Fibroblast of mammary gland (primary cell): Measurements from ENCODE around the gene ZFYVE28.
A peak's percentile ranks its signal among the peaks of the same experiment; 100 is the strongest.

Experiments
- DNase-seq: peaks from one replicate; pipeline ENCODE4 v3.0.0-alpha.2; 2010; ENCODE audit warnings: low read depth
- H3K4me3 ChIP-seq: 2 replicates; pipeline ENCODE4 v1.5.1; 2011; ENCODE audit warnings: low read depth, mild to moderate bottlenecking, low read length, moderate library complexity; ENCODE audit not compliant: control insufficient read depth
- TF ChIP-seq, protein P1 (sequence below): conservative IDR thresholded peaks from 2 replicates; pipeline ENCODE4 v1.5.1; 2011; ENCODE audit warnings: low read depth, low read length, inconsistent platforms; ENCODE audit not compliant: control insufficient read depth, insufficient read depth

The ZFYVE28 gene

DNA sequence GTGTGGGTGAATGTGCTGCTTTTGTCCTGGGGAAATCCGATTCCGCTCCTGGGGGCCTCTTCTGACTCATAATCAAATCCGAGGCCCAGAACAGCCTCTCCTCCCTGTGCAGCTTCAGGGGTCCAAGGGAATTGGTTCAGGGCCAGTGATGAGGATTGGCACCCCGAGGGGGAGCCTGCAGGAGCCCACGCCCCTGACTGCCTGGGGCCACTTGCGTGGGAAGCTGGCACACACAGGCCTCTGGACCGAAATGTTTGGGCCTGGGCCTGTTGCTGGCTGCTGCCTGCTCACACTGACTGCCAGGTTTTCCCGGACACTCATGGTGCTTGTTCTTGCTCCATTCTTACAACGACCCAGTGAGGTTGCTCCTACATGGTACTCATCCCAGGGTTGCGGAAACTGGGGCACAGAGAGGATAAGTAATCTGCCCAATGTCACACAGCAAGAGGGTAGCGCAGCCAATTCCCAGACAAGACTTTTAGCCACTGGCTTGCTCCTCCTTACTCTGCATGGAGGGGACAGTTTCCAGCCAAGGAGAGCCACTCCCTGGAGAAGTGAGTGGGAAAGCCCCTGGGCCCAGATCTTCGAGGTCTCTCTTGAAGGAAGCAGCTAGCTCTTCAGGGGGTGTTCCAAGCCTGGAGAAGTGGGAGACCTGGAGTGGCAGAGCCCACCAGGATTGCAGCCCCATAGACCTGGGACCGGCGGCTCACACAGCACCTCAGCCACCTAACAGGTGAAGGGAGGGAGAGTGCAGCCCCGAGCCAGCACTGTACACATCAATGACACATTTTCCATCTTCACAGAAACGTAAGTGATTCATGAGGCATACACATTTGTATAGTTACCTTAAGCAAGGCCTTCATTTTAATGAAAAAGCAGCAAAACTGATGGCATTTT is 20.6 kb upstream of the ZFYVE28 start:
- H3K4me3 ChIP-seq = no peak overlapping the region
- TF ChIP-seq, protein P1, sequence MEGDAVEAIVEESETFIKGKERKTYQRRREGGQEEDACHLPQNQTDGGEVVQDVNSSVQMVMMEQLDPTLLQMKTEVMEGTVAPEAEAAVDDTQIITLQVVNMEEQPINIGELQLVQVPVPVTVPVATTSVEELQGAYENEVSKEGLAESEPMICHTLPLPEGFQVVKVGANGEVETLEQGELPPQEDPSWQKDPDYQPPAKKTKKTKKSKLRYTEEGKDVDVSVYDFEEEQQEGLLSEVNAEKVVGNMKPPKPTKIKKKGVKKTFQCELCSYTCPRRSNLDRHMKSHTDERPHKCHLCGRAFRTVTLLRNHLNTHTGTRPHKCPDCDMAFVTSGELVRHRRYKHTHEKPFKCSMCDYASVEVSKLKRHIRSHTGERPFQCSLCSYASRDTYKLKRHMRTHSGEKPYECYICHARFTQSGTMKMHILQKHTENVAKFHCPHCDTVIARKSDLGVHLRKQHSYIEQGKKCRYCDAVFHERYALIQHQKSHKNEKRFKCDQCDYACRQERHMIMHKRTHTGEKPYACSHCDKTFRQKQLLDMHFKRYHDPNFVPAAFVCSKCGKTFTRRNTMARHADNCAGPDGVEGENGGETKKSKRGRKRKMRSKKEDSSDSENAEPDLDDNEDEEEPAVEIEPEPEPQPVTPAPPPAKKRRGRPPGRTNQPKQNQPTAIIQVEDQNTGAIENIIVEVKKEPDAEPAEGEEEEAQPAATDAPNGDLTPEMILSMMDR = no peak
- no peak for DNase-seq

DNA sequence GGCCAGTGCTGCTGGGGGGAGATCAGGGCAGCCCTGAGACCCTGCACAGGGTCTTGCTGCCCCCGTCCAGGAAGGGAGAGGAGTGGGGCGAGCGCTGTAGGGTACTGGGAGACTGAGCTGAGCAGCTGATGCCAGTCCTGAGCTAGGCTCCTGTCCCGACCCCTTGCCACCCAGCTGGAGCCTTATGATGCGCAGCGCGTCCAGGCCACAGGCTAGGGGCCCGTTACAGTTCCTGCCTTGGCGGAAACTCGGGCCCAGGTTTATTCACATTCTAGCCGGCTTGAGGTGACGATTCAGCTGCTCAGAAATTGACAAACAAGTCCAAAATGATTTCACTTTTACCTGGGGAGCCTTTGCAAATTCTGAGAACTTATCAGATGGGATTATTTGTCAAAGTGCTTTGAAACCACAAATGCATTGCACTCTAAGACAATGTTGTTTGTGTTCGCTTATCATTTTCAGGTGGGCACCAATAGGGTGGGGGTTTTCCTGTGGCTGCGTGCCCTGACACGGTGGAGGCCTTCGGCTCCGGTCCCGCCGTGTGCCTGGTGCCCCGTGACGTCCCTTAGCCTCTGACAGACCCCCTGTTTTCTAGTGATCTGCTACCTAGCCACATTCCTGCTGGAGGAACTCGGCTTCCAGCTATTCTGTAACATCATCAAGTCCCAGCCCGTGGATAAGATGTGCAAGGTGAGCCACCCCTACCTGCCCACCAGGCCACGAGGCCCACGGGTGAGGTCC is 19.2 kb upstream of the ZFYVE28 start:
- no peak overlapping the region for H3K4me3 ChIP-seq
- TF ChIP-seq, protein P1 = no peak
- no peak for DNase-seq

DNA sequence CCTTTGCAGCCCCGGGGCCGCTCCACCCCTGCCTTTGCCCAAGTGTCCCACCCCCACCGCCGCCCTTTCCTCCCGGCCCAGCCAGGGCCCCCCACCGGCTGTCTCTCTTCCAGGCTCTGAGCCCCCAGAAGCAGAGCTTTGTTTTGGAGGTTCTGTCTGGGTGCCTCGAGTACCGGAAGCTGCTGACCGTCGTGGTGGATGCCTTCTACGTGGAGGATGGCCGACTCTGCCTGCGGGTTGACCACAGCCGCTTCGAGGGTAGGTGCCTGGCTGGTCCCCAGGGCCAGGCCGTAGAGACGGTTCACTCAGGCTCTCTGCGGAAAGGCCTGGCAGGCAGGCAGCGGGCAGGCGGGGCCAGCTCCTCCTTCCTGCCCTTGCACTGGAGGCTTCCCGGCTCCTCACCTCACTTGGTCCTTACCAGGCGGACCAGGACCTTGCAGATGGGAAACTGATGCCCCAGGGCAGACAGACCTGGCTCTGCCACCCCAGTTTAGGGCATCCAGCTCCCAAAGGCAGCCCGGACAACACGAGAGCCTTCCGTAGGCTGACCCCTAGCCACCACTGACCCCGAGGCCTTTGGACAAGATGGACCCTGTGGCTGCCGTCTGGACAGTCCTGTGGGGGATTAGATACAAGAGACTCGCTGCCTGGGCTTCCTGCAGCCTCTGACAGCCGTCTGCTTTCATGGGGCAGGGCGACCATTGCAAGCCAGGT is 18.5 kb upstream of the ZFYVE28 start:
- no peak for DNase-seq
- H3K4me3 ChIP-seq = no peak overlapping the region
- TF ChIP-seq, protein P1 = no peak

DNA sequence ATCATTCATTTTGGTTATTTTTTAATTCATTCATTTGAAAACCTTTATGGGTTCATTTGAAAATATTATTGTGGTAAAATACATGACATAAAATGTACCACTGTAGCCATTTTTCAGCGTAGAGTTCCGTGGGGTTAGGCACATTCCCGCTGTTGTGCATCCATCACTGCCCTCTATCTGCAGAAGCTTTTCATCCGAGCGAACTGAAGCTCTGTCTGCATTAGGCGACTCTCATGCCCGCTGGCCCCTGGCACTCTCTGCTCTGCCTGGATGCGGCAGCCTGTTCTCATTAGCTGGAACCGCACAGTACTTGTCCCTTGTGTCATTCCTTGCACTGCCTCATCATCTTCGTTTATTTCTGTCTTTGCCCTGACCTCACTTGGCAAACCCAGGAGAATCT is 17.9 kb upstream of the ZFYVE28 start:
- H3K4me3 ChIP-seq = no peak overlapping the region
- DNase-seq = peak; percentile 28
- TF ChIP-seq, protein P1 = peak; percentile 27

DNA sequence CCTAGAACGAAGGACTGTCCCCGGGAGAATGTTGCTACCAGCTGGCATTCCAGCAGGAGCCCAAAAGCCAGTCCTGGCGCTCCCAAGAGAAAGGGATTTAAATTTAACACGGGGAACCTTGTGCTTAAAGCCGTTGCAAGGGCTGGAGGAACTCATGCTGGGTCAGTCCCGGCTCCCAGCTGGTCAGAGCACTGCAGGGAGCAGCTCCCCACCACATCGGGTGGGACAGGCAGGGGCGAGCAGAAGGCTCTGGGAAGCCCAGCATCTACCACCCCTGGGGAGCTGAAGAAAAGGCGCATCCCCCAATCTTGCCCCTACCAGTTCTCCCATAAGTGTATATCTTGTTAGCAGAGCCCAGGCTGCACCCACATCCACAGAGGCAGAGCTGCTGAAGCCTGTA is 16.0 kb upstream of the ZFYVE28 start:
- no peak overlapping the region for H3K4me3 ChIP-seq
- TF ChIP-seq, protein P1 = no peak
- no peak for DNase-seq

DNA sequence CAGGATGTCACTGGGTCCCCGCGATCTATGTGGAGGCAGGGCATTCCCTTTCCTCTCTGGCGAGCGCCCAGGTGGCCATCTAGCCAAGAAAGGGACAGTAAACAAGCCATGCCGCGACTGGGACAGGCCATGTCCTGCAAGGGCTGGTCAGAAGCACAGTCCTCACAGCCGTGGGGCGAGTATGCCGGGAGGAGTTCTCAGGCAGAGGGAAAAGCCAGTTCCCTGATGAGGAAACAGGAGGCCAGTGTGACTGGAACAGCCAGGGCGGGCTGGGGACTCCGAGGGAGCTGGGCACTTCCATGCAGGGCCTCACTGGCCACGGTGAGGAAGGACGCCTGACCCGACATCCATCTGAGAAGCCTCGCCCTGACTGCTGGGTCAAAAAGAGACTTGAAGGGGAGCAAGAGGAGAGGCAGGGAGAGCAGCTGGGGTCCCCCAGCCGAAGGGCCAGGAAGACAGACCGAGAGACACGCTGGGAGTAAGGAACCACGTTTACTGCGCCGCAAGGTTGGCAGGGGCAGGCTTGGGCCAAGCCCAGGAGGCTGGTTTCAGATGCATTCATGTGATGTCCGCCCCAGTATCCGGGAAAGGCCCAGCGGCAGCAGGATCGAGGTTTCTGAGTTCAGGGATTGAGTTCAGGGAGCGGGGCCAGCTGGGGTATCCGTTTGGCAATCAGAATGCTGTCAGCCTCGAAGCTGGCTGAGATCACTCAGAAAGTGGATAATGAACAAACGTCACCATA is 15.3 kb upstream of the ZFYVE28 start:
- DNase-seq = no peak
- TF ChIP-seq, protein P1 = no peak
- no peak overlapping the region for H3K4me3 ChIP-seq
